Stimulated activated CD4-positive, alpha-beta T cell treated with anti-CD3 and anti-CD28 coated beads, Interleukin-1b, Interleukin-23, amount 100 ng/mL, for 24 hours (primary cell): Measurements from ENCODE around the gene FGF12.
"Not testable (repeated sequence)": the region's sequence is repeated elsewhere in the genome, so short reads cannot be mapped to it uniquely, and the experiment has no call there.

Source experiments
- DNase-seq, 4 experiments: peaks; one replicate each; pipeline ENCODE4 v3.0.0-alpha.2; 2020; ENCODE audit warnings: low read depth in 4 of 4, low spot score in 1 of 4

The FGF12 gene

DNA sequence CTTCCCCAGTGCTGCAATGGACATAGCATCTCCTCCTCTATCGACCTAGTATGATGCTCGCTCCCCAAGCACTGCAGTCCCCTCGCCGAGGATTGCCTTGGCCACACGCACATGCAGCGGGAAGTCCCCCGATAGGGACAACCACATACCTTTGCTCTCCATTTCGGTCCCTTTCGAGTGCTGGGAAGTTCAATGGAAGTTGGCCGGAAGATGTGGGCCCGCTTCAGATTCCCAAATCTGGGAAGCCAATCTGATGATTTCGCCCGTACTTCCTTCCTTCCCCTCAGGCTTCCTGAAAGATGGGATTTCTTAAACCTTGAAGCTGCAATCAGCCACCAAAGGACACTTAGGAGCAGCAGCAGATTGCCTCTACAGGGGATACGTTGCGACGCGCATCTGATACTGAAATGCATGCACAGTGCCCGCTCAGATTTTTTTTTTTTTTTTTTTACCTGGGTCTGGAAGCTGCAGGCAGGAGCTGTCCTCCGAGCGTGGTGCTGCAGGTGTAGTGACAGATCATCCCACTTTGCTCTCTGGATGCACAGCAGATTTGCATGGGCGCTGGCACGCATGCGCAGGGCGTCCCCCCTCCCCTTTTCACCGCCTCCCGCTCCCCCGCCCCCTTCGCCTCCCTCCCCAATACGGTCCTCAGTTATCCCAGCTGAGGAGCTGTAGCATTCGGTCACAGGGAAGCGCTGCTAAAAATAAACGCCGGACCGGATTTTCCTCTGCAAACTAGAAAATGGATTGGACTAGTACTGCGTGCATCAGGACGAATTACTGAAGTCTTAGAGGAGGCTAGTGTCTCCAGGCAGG lies at the start of gene FGF12:
TSS of gene FGF12 (minus strand) at position 510 of the 816 bp plus-strand sequence.
- DNase-seq, result peak in 1 of 4 experiments; percentile 1

- DNase-seq, result not testable (repeated sequence)
Measured at GRCh38 chr3:192774341-192774740, 47.0 kb upstream of the FGF12 start.

DNA sequence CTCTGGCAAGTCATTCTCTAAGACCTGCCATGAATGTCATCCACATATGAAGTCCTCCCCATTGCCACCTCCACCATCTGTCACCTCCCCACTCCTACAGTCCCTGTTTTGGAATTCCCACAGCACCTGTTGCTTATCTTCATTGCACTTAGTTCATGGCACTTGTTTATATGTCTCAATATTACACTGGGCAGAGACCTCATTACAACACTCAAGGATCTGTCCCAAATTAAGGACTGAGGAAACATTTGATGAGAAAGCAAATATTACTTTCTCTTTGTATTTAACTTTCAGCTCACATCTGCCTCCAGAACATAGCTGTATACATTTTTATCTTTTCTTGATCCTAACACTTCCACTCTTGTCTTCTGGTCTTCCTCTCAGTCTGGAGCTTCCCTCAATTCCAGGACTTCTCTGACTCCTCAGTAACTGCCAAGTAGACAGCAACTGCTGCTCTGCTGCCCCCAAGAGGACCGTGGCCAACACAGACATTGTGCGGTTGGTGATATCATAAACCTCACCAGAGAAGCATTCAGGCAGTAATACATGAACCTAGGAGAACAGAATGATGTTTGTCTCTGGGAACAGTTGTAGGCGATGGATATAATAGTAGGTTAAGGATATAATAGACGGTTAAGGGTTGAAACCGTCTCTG lies 45.0 kb upstream of the FGF12 start:
- no peak for DNase-seq

GRCh38 chr3:192758654-192759053 lies 31.3 kb upstream of the FGF12 start:
- no peak for DNase-seq

DNA sequence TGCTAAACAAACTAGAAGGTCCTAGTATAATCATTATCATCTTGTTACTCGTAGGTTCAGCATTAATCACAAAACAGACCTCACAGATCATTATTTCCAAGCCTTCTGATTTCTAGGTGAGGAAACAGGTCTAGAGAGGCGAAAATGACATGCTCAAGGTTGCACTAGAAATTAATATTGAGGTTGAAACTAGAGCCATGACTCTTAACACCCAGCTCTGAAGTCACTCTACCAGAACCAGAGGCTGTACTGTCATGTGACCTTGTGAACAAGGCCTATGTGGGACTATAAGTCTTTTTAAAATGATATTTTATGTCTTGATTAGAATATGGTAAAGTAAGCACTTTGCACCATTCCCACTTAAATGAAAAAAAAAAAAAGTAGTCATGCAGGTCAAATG lies 23.8 kb upstream of the FGF12 start:
- DNase-seq, result no peak

DNA sequence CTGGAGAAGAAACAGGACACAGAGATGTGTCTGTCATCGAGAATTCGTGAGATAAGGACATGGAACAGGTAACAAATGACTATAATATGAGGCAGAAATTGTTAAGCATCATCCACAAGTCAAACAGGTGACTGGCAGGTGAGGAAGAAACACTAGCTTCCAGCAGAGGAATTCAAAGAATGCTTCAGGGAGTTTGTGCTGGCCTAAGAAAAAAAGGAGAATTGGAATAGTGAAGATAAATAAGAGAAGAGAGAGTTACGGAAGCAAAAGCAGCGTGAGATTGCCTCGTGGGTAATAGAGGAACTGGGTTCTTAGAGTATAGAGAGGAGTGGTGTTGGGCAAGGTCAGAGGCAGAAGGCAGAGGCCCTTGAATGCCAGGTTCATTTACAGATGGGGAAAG lies 22.9 kb upstream of the FGF12 start:
- DNase-seq, result no peak

DNA sequence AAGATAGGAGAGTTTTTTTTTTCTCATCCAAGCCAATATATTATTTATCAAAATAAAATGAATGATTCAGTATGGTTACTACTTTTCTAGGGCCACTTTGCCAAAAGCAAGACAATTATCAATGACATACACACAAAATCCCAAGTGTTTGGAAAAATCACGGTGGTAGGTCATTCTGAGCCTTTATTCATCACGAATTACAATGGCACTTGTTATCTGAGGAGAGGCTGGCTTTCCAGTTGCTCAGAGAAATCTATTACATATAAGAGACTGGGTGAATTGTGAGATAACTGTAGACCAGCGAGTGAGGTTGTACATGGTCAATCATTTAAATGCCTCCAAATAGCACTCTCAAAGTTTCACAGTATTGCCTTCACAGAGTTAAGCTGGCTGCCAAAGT lies 20.4 kb upstream of the FGF12 start:
- no peak for DNase-seq

- DNase-seq, result no peak
Measured at GRCh38 chr3:192747145-192747544, 19.8 kb upstream of the FGF12 start.

- DNase-seq, result no peak
Measured at GRCh38 chr3:192745150-192745549, 17.8 kb upstream of the FGF12 start.

GRCh38 chr3:192744604-192745003 lies 17.3 kb upstream of the FGF12 start:
- not testable (repeated sequence) for DNase-seq

DNA sequence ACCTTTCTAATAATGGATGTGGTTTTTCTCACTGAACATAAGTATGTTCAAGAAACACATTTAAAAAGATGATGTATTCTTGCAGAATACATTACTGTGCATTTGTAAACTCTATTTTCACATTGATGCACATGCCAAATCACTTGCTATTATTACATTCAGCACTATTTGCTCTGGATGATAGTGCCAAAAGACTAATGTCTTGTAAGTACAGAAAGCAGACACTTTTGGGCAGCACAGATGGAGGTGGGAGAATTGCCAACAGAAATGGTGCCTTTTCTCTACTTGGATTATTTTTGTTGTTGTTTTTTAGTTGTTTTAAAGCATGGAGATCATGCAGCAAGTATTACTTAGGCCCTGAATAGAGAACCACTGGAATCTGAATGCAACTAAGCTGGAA lies 10.2 kb upstream of the FGF12 start:
- no peak for DNase-seq

GRCh38 chr3:192731233-192731632 lies 3.9 kb upstream of the FGF12 start:
- DNase-seq, result no peak

GRCh38 chr3:192726385-192726784 lies 956 bp downstream of the FGF12 start:
- no peak for DNase-seq

GRCh38 chr3:192719964-192720363 lies 7.4 kb downstream of the FGF12 start:
- DNase-seq, result no peak

DNA sequence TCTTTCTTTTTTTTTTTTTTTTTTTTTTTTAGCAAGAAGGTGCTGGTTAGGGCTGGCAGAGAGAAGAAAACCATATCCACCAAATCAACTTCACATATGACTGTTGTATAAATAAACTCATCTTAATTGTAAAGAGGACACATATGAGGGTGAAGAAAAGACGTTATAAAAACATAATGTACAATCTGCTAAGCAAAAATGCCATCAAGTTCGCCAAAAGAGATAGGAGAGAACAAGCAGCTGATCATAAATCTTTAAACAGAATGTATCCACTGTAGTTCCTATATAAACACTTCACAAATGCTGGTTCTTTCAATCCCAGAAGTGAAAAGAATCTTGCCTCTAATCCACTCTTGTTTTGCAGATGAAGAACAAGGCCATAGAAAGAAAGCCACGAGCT lies 9.2 kb downstream of the FGF12 start:
- no peak for DNase-seq

DNA sequence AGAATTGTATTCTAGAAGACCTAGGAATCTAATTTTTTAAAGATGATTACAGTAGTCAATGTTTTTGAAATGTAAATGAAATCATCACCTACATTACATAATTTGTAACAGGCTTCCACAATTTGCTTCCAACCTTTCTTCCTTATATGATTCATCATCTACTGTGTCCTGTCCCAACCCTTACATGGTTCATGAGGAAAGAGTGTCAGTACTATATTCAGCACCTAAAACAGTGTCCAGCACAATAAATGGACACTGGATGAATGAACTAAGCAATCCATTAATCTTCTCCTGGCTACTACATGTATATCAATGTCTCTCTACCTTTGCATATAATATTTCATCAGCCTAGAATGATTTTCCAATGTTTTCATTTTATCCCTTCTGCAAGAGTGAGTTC lies 12.2 kb downstream of the FGF12 start:
- DNase-seq, result no peak

DNA sequence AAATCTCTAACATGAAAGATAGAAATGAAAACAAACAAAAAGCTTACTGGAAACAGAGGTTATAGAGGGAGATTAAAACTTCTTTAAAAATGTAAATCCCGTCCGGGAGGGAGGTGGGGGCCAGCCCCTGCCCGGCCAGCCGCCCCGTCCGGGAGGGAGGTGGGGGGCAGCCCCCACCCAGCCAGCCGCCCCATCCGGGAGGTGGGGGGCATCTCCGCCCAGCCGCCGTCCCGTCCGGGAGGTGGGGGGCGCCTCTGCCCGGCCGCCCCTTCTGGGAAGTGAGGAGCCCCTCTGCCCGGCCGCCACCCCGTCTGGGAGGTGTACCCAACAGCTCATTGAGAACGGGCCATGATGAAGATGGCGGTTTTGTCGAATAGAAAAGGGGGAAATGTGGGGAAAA lies 16.2 kb downstream of the FGF12 start:
- not testable (repeated sequence) for DNase-seq

GRCh38 chr3:192710366-192710765 lies 17.0 kb downstream of the FGF12 start:
- no peak for DNase-seq

DNA sequence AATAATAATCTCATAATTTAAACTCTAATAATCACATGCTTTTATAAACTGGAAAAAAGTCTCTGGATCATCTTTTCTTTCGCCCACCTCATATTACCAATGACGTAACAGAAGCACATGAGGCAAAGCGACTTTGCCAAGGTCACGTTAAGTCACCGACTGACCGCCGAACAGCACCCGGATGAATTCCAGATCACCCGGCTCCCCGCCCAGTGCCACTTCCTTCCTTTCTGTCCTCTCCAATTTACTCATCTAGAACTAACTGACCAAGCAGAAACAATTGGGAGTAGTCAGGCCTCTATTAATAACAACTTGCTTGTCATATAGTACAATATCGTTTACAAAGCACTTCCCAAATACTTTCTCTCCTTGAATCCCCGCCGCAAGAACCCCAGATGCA lies 21.1 kb downstream of the FGF12 start:
- no peak for DNase-seq

DNA sequence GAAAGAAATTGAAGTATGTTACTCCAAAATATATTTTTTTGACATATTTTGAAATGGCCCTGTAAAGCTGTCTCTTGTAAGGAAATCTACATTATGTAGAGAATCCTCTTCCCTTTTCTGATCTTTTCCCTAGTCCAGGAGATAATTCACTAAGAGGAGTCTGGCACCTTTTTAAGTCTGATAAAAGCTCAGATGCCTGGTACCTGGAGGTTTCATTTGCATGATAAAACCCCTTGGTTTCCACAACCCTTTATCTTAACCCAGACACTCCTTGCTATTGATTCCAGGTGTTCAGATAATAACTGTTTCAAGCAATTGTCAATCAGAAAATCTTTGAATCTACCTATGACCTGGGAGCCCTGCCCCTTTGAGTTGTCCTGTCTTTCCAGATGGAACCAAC lies 26.5 kb downstream of the FGF12 start:
- no peak for DNase-seq

- no peak for DNase-seq
Measured at GRCh38 chr3:192696943-192697587, 30.3 kb downstream of the FGF12 start.

DNA sequence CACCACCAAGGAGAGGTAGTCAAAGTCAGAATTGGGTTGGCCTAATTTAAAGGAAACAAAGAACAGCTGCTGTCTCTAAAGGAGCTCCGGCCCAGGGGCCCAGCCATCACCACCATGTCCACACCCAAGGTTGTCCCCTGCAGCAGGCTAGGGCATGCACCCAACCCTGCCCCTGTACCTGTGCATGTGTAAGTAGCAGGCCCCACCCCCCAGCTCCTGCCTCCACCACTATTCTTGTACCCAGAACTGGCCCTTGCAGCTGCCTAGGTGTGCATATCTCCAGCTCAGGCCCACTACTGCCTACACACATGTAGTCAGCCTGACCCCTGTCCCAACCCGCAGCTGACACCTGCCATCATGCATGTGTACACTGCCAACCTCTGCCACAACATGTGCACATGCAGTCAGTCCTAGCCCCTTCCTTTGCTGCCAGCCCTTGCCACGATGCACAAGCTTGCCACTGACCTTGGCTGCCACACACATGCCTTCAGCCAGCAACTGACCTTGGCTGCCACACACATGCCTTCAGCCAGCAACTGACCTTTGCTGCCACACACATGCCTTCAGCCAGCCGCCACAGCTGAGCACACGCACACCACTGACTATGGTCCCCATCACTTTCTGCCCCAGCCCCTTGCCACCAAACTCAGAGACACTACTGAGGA lies 39.7 kb downstream of the FGF12 start:
- no peak for DNase-seq
